ENCODE data around the gene XYLB. TPM values are rescaled to one million over a fixed set of nuclear protein-coding genes. Genes with fewer than 3 reads are reported as not detected.

The XYLB gene
- total RNA-seq, 2 experiments from 2014 or later: 5.3 to 7.2 TPM

- Histone ChIP-seq H3K27ac (ENCODE audit: low read depth, low read length, poor library complexity, severe bottlenecking) (no peak overlapping the region), H3K4me1 (ENCODE audit: insufficient read depth, low read length, poor library complexity, severe bottlenecking) (peaks cover 10% of the 10 kb centered on the region), H3K36me3 (ENCODE audit: insufficient read depth, low read length) (peaks cover 10% of the 10 kb centered on the region), H4K20me1 (ENCODE audit: insufficient read depth, low read length) (no peaks in the 10 kb centered on the region), H3K79me2 (ENCODE audit: insufficient read depth, low read depth, low read length) (no peaks in the 10 kb centered on the region), H3K9me2 (ENCODE audit: insufficient read depth, low read length) (no peaks in the 10 kb centered on the region), H3K9me3 (ENCODE audit: low read length) (no peaks in the 10 kb centered on the region), H3K4me3 (ENCODE audit: low read depth, low read length, poor library complexity, severe bottlenecking) (peak overlapping the region; percentile 70), H3K4me2 (ENCODE audit: low read length) (peak overlapping the region; percentile 96), H2AFZ (ENCODE audit: low read length) (peak overlapping the region; percentile 90)
- ChIA-PET POLR2A (no interaction called here), CTCF (ENCODE audit: unreplicated experiment) (no interaction called here)
- no TSS peak for BruUV-seq (replicated peaks)
- no peak for TF ChIP-seq EZH2phosphoT487 (IDR thresholded peaks at IDR 0.05; ENCODE audit: borderline replicate concordance, low read depth, low read length)
- TF ChIP-seq, protein P1, sequence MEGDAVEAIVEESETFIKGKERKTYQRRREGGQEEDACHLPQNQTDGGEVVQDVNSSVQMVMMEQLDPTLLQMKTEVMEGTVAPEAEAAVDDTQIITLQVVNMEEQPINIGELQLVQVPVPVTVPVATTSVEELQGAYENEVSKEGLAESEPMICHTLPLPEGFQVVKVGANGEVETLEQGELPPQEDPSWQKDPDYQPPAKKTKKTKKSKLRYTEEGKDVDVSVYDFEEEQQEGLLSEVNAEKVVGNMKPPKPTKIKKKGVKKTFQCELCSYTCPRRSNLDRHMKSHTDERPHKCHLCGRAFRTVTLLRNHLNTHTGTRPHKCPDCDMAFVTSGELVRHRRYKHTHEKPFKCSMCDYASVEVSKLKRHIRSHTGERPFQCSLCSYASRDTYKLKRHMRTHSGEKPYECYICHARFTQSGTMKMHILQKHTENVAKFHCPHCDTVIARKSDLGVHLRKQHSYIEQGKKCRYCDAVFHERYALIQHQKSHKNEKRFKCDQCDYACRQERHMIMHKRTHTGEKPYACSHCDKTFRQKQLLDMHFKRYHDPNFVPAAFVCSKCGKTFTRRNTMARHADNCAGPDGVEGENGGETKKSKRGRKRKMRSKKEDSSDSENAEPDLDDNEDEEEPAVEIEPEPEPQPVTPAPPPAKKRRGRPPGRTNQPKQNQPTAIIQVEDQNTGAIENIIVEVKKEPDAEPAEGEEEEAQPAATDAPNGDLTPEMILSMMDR (conservative IDR thresholded peaks at IDR 0.05; ENCODE audit: low read length): no peak
- DNase-seq (ENCODE audit: low spot score): no peak
- intact Hi-C loops (cut with micrococcal nuclease; ENCODE audit: unreplicated experiment): loop anchor here (5.0 kb wide), 1 partner anchor 230 kb away; no protein-coding TSS in a partner anchor
Observed at GRCh38 chr3:38347421-38348200, 1.0 kb downstream of the XYLB start.

- Histone ChIP-seq H3K4me1 (ENCODE audit: insufficient read depth, low read length, poor library complexity, severe bottlenecking) (peaks cover 10% of the 10 kb centered on the region), H3K9me2 (ENCODE audit: insufficient read depth, low read length) (no peaks in the 10 kb centered on the region), H3K36me3 (ENCODE audit: insufficient read depth, low read length) (peaks cover 14% of the 10 kb centered on the region), H3K4me2 (ENCODE audit: low read length) (no peak overlapping the region), H4K20me1 (ENCODE audit: insufficient read depth, low read length) (no peaks in the 10 kb centered on the region), H3K4me3 (ENCODE audit: low read depth, low read length, poor library complexity, severe bottlenecking) (no peak overlapping the region), H3K79me2 (ENCODE audit: insufficient read depth, low read depth, low read length) (no peaks in the 10 kb centered on the region), H3K9me3 (ENCODE audit: low read length) (no peaks in the 10 kb centered on the region), H3K27ac (ENCODE audit: low read depth, low read length, poor library complexity, severe bottlenecking) (no peak overlapping the region), H2AFZ (ENCODE audit: low read length) (no peak overlapping the region)
- TF ChIP-seq, protein P1 (conservative IDR thresholded peaks at IDR 0.05; ENCODE audit: low read length): no peak
- no peak for TF ChIP-seq EZH2phosphoT487 (IDR thresholded peaks at IDR 0.05; ENCODE audit: borderline replicate concordance, low read depth, low read length)
- DNase-seq (ENCODE audit: low spot score): no peak
- no TSS peak for BruUV-seq (replicated peaks)
- ChIA-PET POLR2A (no interaction called here), CTCF (ENCODE audit: unreplicated experiment) (no interaction called here)
- intact Hi-C loops (cut with micrococcal nuclease; ENCODE audit: unreplicated experiment): loop anchor here (5.0 kb wide), 1 partner anchor 232 kb away; no protein-coding TSS in a partner anchor
Observed at GRCh38 chr3:38348903-38349302, 2.3 kb downstream of the XYLB start.

Data from OCI-LY7 (cell line).